Breast epithelium (tissue), 4 donors: ENCODE data around the gene OR1L4. TPM values are rescaled to one million over a fixed set of nuclear protein-coding genes. Genes with fewer than 3 reads are reported as not detected.

Experiments used
- DNase-seq, 2 donors: peaks; one replicate each; pipeline ENCODE4 v3.0.0-alpha.2; 2019; ENCODE audit warnings: low spot score in 2 of 2
- H3K27ac ChIP-seq, 2 donors: fragments of 200-600 bp; sonication (generic) in 1 of 2; one replicate each; pipeline ENCODE4 v1.5.1; 2016 to 2019; ENCODE audit warnings: mild to moderate bottlenecking in 1 of 2
- H3K27me3 ChIP-seq, 2 donors: fragments of 200-600 bp; sonication (generic) in 1 of 2; one replicate each; pipeline versions ENCODE4 v1.5.1 to v1.6.0; 2017 to 2019; ENCODE audit warnings: control low read depth in 1 of 2, mild to moderate bottlenecking in 1 of 2
- H3K36me3 ChIP-seq: fragments of 200-600 bp; one replicate; pipeline ENCODE4 v1.5.1; 2019
- H3K4me1 ChIP-seq, 2 donors: fragments of 200-600 bp; sonication (generic); one replicate each; pipeline ENCODE4 v1.5.1; 2016 to 2019; ENCODE audit warnings: control low read depth in 1 of 2
- H3K4me3 ChIP-seq, 3 donors: fragments of 200-600 bp; sonication (generic); 1 replicate in 2 of 3; 2 replicates in 1 of 3; pipeline ENCODE4 v1.5.1; 2016 to 2019; ENCODE audit warnings: mild to moderate bottlenecking in 3 of 3, moderate library complexity in 2 of 3
- H3K9me3 ChIP-seq, 2 donors: fragments of 200-600 bp; sonication (generic) in 1 of 2; one replicate each; pipeline ENCODE4 v1.5.1; 2016 to 2019; ENCODE audit warnings: control low read depth in 1 of 2
- POLR2A ChIP-seq: fragments of 450-650 bp; IDR thresholded peaks from one replicate; pipeline ENCODE4 v1.6.1; 2016; ENCODE audit warnings: antibody characterized with exemption, mild to moderate bottlenecking, moderate library complexity
- POLR2AphosphoS5 ChIP-seq, 3 donors: sonication (generic); formaldehyde crosslinking; IDR thresholded peaks; one replicate each; pipeline ENCODE4 v1.6.1; 2017; ENCODE audit warnings: antibody characterized with exemption in 3 of 3
- intact Hi-C: fragments of 100-400 bp; cut with DNase I; formaldehyde crosslinking; loops from one replicate; pipeline ENCODE4 v1.15.1; 2023; ENCODE audit warnings: low total_unique reads
- total RNA-seq, 3 donors: library from RNA; depleted of rRNA; stranded (reverse); fragments of >200 nt; gene quantifications; one replicate each; pipeline ENCODE4 v1.1.0, GENCODE V29; 2016
- TF ChIP-seq, protein P1 (sequence below), 3 donors: fragments of 450-650 bp; IDR thresholded peaks; one replicate each; pipeline ENCODE4 v1.5.1; 2016 to 2017; ENCODE audit warnings: antibody characterized with exemption in 3 of 3, mild to moderate bottlenecking in 3 of 3, moderate library complexity in 3 of 3

OR1L4 gene
- total RNA-seq, 3 donors from 2014 or later: not detected

DNA sequence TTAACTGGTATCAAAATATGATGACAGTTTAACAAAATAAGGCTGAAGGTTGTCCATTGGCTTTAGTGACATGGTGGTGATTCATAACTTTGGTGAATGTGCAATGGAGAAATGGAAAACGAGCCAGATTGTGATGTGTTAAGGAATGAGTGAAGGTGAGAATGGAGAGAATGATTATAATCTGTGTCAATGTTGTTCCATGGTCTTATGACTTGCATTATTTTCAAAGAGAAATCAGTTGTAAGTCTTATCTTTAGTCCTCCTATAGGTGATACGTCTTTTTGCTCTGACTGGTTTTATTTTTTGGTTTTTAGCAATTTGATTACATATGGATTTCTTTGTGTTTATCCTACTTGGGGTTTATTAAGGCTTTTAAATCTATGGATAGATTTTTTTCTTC lies 31.0 kb downstream of the OR1L4 start:
- Histone ChIP-seq H3K36me3 (no peaks in the 10 kb centered on the region), H3K9me3 (peaks cover 4 to 18% of the 10 kb centered on the region in 2 donors), H3K4me3 (no peak overlapping the region), H3K27me3 (no peaks in the 10 kb centered on the region), H3K27ac (no peak overlapping the region), H3K4me1 (no peaks in the 10 kb centered on the region)
- TF ChIP-seq POLR2A (no peak), POLR2AphosphoS5 (IDR thresholded peaks at IDR 0.05) (no peak)
- TF ChIP-seq, protein P1, sequence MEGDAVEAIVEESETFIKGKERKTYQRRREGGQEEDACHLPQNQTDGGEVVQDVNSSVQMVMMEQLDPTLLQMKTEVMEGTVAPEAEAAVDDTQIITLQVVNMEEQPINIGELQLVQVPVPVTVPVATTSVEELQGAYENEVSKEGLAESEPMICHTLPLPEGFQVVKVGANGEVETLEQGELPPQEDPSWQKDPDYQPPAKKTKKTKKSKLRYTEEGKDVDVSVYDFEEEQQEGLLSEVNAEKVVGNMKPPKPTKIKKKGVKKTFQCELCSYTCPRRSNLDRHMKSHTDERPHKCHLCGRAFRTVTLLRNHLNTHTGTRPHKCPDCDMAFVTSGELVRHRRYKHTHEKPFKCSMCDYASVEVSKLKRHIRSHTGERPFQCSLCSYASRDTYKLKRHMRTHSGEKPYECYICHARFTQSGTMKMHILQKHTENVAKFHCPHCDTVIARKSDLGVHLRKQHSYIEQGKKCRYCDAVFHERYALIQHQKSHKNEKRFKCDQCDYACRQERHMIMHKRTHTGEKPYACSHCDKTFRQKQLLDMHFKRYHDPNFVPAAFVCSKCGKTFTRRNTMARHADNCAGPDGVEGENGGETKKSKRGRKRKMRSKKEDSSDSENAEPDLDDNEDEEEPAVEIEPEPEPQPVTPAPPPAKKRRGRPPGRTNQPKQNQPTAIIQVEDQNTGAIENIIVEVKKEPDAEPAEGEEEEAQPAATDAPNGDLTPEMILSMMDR (IDR thresholded peaks at IDR 0.05): no peak
- no peak for DNase-seq
- intact Hi-C loops: no loop called here

DNA sequence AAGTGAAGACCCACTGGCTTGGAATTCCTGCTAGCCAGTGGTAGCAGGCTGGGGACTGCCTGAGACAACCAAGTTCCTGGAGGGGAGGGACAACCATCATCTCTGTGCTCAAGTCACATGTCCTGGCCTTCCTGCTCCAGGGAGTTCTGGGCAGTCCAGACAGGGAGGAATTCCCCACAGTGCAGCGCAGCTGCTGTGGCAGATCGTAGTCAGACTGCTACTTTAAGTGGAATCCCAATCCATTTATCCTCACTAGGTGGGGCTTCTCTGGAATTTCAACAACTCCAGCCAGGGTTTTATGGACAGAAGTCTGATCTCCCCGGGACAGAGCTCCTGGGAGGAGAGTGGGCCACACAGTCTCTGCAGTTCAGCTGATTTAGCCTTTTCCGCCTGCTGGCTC lies 44.0 kb downstream of the OR1L4 start:
- no peak overlapping the region for H3K4me3 ChIP-seq
- no peak for DNase-seq
- no peaks in the 10 kb centered on the region for H3K4me1 ChIP-seq
- peaks cover 20 to 36% of the 10 kb centered on the region in 2 donors for H3K9me3 ChIP-seq
- intact Hi-C loops: no loop called here
- H3K27me3 ChIP-seq: no peaks in the 10 kb centered on the region
- no peak overlapping the region for H3K27ac ChIP-seq
- TF ChIP-seq, protein P1 (IDR thresholded peaks at IDR 0.05): no peak
- TF ChIP-seq POLR2A (no peak), POLR2AphosphoS5 (IDR thresholded peaks at IDR 0.05) (no peak)
- H3K36me3 ChIP-seq: no peaks in the 10 kb centered on the region

Other genes with a start within 250 kb of the OR1L4 start
- not detected for gene OR1J1, start 246.1 kb upstream of the OR1L4 start, total RNA-seq
- not detected for gene OR1J2, start 213.2 kb upstream of the OR1L4 start, total RNA-seq
- not detected for gene OR1J4, start 204.8 kb upstream of the OR1L4 start, total RNA-seq
- gene OR1N1, start 196.7 kb upstream of the OR1L4 start, total RNA-seq: not detected
- under 1 TPM in 1 of 3 donors, not detected in 2; 0.73 TPM for gene OR1N2, start 170.9 kb upstream of the OR1L4 start, total RNA-seq
- gene OR1L8, start 140.6 kb upstream of the OR1L4 start, total RNA-seq: under 1 TPM in 2 of 3 donors, not detected in 1; 0.44 to 0.48 TPM
- gene OR1Q1, start 109.3 kb upstream of the OR1L4 start, total RNA-seq: under 1 TPM in 1 of 3 donors, not detected in 2; 0.44 TPM
- gene OR1B1, start 66.4 kb upstream of the OR1L4 start, total RNA-seq: not detected
- gene OR1L1, start 62.3 kb upstream of the OR1L4 start, total RNA-seq: not detected
- not detected for gene OR1L3, start 48.9 kb upstream of the OR1L4 start, total RNA-seq
- not detected for gene OR1L6, start 18.3 kb downstream of the OR1L4 start, total RNA-seq
- not detected for gene OR5C1, start 64.9 kb downstream of the OR1L4 start, total RNA-seq
- not detected for gene OR1K1, start 76.1 kb downstream of the OR1L4 start, total RNA-seq
- gene PDCL, start 104.6 kb downstream of the OR1L4 start, total RNA-seq: 10 to 100 TPM; 14.2 to 24.9 (median 23.7) TPM
- 10 to 100 TPM; 38.6 to 44.6 (median 41.6) TPM for gene RC3H2, start 181.4 kb downstream of the OR1L4 start, total RNA-seq
- 10 to 100 TPM in 2 of 3 donors, 1 to 10 TPM in 1; 8.2 to 17.4 (median 11.1) TPM for gene ZBTB6, start 189.3 kb downstream of the OR1L4 start, total RNA-seq
- gene ZBTB26, start 207.5 kb downstream of the OR1L4 start, total RNA-seq: 10 to 100 TPM in 1 of 3 donors, 1 to 10 TPM in 2; 6.7 to 12.0 (median 7.2) TPM
- gene RABGAP1, start 217.0 kb downstream of the OR1L4 start, total RNA-seq: 10 to 100 TPM; 49.1 to 93.4 (median 77.7) TPM